ENCODE measurements around the gene ERI2. TPM values are rescaled to one million over a fixed set of nuclear protein-coding genes. Genes with fewer than 3 reads are reported as not detected.

The ERI2 gene
- total and polyA plus RNA-seq, 11 donors, result 5.7 to 15.2 (median 10.1) TPM

DNA sequence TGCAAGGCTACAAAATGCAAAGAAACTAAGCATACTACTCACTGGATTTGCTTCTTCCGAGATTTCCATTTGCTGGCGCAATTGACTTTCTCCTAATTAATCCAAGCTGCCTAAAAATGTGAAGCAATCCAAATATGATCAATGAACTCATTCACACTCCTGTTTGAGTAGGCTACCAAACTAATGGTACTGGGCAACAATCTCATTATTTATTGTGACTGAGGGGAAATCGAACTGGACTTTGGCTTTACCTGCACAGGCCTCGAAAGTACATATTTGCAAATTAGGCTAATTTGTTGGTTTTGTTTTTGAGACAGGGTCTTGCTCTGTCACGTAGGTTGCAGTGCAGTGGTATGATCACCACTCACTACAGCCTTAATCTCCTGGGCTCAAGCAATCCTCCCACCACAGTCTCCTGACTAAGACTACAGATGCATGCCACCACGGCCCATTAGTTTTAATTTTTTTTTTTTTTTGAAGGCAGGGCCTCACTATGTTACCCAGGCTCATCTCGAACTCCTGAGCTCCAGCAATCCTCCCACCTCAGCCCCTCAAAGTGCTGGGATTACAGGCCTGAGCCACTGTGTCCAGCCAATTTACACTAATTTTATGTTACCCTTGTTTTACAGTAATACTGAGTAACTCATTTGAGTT is 2.6 kb downstream of the ERI2 start:
- Histone ChIP-seq H3K4me1 (peaks cover 0 to 25% (median 11%) of the 10 kb centered on the region in 12 donors), H3K27ac (no peak overlapping the region), H3K9me3 (no peaks in the 10 kb centered on the region), H3K36me3 (peaks cover 0 to 37% (median 22%) of the 10 kb centered on the region in 9 donors), H3K27me3 (no peaks in the 10 kb centered on the region), H3K4me3 (no peak overlapping the region)
- TF ChIP-seq, protein P1, sequence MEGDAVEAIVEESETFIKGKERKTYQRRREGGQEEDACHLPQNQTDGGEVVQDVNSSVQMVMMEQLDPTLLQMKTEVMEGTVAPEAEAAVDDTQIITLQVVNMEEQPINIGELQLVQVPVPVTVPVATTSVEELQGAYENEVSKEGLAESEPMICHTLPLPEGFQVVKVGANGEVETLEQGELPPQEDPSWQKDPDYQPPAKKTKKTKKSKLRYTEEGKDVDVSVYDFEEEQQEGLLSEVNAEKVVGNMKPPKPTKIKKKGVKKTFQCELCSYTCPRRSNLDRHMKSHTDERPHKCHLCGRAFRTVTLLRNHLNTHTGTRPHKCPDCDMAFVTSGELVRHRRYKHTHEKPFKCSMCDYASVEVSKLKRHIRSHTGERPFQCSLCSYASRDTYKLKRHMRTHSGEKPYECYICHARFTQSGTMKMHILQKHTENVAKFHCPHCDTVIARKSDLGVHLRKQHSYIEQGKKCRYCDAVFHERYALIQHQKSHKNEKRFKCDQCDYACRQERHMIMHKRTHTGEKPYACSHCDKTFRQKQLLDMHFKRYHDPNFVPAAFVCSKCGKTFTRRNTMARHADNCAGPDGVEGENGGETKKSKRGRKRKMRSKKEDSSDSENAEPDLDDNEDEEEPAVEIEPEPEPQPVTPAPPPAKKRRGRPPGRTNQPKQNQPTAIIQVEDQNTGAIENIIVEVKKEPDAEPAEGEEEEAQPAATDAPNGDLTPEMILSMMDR (IDR thresholded peaks at IDR 0.05), result no peak
- TF ChIP-seq POLR2A (IDR thresholded peaks at IDR 0.05), result no peak
- WGBS, 4 donors, result 87 to 94% (median 92%) methylated on average over 7 of the region's 7 CpGs
- no peak for DNase-seq
- ATAC-seq, result no peak
- intact Hi-C loops (cut with DNase I), result loop anchor here in 2 of 10 donors (5.0 kb wide), 2 partner anchors 34 to 284 kb away; no protein-coding TSS in a partner anchor

DNA sequence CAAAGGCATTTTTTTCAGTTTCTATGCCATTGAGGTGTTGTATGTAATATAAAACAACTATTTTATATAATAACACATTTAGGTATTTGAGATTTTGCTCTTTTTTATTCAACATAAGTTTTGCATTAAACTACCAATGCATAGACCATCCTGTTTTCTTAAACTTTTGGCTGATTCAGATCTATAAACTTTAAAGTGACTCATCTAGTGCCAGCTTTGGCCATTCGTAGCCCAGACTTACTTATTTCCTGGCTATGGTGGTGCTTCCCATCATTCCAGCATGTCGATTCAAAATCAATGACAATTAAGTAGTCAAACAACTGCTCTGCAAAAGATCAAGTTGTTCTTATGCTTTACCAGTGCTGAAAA is 3.1 kb downstream of the ERI2 start:
- Histone ChIP-seq H3K9me3 (no peaks in the 10 kb centered on the region), H3K4me1 (peaks cover 0 to 25% (median 11%) of the 10 kb centered on the region in 12 donors), H3K4me3 (no peak overlapping the region), H3K27ac (no peak overlapping the region), H3K27me3 (no peaks in the 10 kb centered on the region), H3K36me3 (peaks cover 0 to 42% (median 27%) of the 10 kb centered on the region in 9 donors)
- TF ChIP-seq, protein P1 (IDR thresholded peaks at IDR 0.05), result no peak
- TF ChIP-seq POLR2A (IDR thresholded peaks at IDR 0.05), result no peak
- ATAC-seq (no peak), DNase-seq (no peak)
- WGBS, 4 donors, result 90 to 93% (median 91%) methylated on average over 2 of the region's 2 CpGs
- intact Hi-C loops (cut with DNase I), result loop anchor here in 2 of 10 donors (5.0 kb wide), 2 partner anchors 34 to 284 kb away; no protein-coding TSS in a partner anchor

DNA sequence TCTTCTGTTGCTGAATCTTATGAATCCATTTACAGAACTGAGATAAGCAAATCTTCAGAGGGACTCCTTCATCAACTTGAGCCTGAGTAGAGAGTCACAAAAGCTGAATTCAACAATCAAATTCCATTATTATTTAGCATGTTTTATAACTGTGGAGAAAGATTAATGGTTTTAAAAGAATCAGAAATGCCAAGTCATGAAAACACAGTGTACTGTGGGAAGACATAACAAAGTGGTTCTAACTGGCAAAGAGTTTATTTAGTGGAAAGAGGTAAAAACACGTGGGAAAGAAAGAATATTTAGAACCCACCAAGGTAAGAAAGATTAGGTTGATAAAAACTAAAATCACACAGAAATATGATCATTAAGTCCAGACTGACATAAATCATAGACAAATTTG is 5.0 kb downstream of the ERI2 start:
- H3K4me3 ChIP-seq, result no peak overlapping the region
- no peaks in the 10 kb centered on the region for H3K27me3 ChIP-seq
- H3K36me3 ChIP-seq, result peaks cover 0 to 61% (median 46%) of the 10 kb centered on the region in 9 donors
- peaks cover 0 to 16% (median 5%) of the 10 kb centered on the region in 12 donors for H3K4me1 ChIP-seq
- DNase-seq (no peak), ATAC-seq (no peak)
- no peak overlapping the region for H3K27ac ChIP-seq
- no peaks in the 10 kb centered on the region for H3K9me3 ChIP-seq
- intact Hi-C loops (cut with DNase I), result loop anchor here in 2 of 10 donors (5.0 kb wide), 2 partner anchors 36 to 286 kb away; no protein-coding TSS in a partner anchor
- 63 to 77% (median 73%) methylated on average over 1 of the region's 1 CpG for WGBS, 4 donors
- TF ChIP-seq POLR2A (IDR thresholded peaks at IDR 0.05), result no peak
- TF ChIP-seq, protein P1 (IDR thresholded peaks at IDR 0.05), result no peak

DNA sequence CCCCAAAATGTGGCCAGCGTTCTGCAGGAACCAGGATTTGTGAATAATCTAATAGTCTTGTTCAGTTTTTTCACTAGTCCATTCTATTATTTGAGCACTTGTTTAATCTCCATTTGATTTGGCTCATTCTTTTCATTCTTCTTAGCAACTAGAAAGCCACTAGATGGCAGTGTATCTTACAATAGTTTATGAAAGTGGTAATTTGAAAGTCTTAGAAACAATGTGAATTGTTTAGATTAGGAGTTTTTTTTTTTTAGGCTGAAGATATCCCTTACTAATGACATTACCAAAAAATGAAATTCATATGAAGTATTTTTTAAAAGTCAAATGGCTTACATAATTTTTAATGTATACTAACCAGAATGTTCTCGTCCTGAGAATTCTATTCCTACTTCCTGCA is 6.7 kb downstream of the ERI2 start:
- no peak overlapping the region for H3K27ac ChIP-seq
- 43 to 67% (median 56%) methylated on average over 2 of the region's 2 CpGs for WGBS, 4 donors
- DNase-seq (no peak), ATAC-seq (peak in 1 of 4 donors; percentile 46)
- H3K36me3 ChIP-seq, result peaks cover 0 to 78% (median 55%) of the 10 kb centered on the region in 9 donors
- intact Hi-C loops (cut with DNase I), result loop anchor here in 4 of 10 donors (2.0 to 10.0 kb wide), 4 partner anchors 283 to 288 kb away; no protein-coding TSS in a partner anchor
- peaks cover 0 to 1% (median 0%) of the 10 kb centered on the region in 12 donors for H3K4me1 ChIP-seq
- no peak overlapping the region for H3K4me3 ChIP-seq
- H3K9me3 ChIP-seq, result no peaks in the 10 kb centered on the region
- TF ChIP-seq, protein P1 (IDR thresholded peaks at IDR 0.05), result peak in 11 of 12 donors; percentile 30 to 70 (median 57)
- TF ChIP-seq POLR2A (IDR thresholded peaks at IDR 0.05), result no peak
- H3K27me3 ChIP-seq, result no peaks in the 10 kb centered on the region

Measured in heart left ventricle (tissue), 16 donors.